ENCODE results near the gene RABL2B. TPM values are rescaled to one million over a fixed set of nuclear protein-coding genes. Genes with fewer than 3 reads are reported as not detected.
"Not testable (repeated sequence)": the region's sequence is repeated elsewhere in the genome, so short reads cannot be mapped to it uniquely, and the experiment has no call there.

The RABL2B gene
- total RNA-seq, 1 experiment from 2014 or later = 6.6 TPM

DNA sequence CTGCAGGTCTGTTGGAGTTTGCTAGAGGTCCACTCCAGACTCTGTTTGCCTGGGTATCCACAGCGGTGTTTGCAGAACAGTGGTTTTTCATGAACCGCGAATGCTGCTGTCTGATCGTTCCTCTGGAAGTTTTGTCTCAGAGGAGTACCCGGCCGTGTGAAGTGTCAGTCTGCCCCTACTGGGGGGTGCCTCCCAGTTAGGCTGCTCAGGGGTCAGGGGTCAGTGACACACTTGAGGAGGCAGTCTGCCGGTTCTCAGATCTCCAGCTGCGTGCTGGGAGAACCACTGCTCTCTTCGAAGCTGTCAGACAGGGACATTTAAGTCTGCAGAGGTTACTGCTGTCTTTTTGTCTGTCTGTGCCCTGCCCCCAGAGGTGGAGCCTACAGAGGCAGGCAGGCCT lies 27.0 kb downstream of the RABL2B start:
- H3K27me3 ChIP-seq (ENCODE audit: low read length); H2AFZ ChIP-seq (ENCODE audit: low read length); H4K20me1 ChIP-seq (ENCODE audit: low read length); ATAC-seq; H3F3A ChIP-seq (ENCODE audit: low read length, unreplicated experiment); POLR2A ChIA-PET (ENCODE audit: unreplicated experiment); H3K9me3 ChIP-seq (ENCODE audit: low read length); H3K79me2 ChIP-seq (ENCODE audit: low read length); intact Hi-C loops (cut with micrococcal nuclease); H3K4me1 ChIP-seq (ENCODE audit: insufficient read depth, low read length); DNase-seq; H3K4me3 ChIP-seq (ENCODE audit: low read length); H3K36me3 ChIP-seq (ENCODE audit: low read depth, low read length); H3K27ac ChIP-seq (ENCODE audit: low read length); H3K9ac ChIP-seq (ENCODE audit: low read length); H3K4me2 ChIP-seq (ENCODE audit: low read length); CTCF ChIA-PET; BruUV-seq (replicated peaks); H3K9me2 ChIP-seq (replicated peaks; ENCODE audit: low read length): not testable (repeated sequence)

DNA sequence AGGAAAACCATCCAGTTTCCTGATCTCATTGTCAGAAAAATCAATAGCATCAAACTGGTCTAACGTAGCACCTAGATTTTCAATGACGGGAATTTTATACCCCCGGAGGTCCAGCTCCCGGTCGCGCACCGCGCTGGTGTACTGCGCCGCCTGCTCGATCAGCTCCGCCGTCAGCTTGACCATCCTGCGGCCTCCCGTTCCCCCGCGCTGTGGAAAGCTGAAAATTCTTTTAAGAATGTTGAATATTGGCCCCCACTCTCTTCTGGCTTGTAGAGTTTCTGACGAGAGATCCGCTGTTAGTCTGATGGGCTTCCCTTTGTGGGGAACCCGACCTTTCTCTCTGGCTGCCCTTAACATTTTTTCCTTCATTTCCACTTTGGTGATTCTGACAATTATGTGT lies 28.2 kb downstream of the RABL2B start:
- intact Hi-C loops (cut with micrococcal nuclease); H3K79me2 ChIP-seq (ENCODE audit: low read length); H4K20me1 ChIP-seq (ENCODE audit: low read length); H3K27me3 ChIP-seq (ENCODE audit: low read length); ATAC-seq; H3K4me3 ChIP-seq (ENCODE audit: low read length); H3K9ac ChIP-seq (ENCODE audit: low read length); H3K9me3 ChIP-seq (ENCODE audit: low read length); POLR2A ChIA-PET (ENCODE audit: unreplicated experiment); H2AFZ ChIP-seq (ENCODE audit: low read length); BruUV-seq (replicated peaks); CTCF ChIA-PET; H3F3A ChIP-seq (ENCODE audit: low read length, unreplicated experiment); H3K4me1 ChIP-seq (ENCODE audit: insufficient read depth, low read length); H3K4me2 ChIP-seq (ENCODE audit: low read length); H3K36me3 ChIP-seq (ENCODE audit: low read depth, low read length); DNase-seq; H3K27ac ChIP-seq (ENCODE audit: low read length); H3K9me2 ChIP-seq (replicated peaks; ENCODE audit: low read length): not testable (repeated sequence)

DNA sequence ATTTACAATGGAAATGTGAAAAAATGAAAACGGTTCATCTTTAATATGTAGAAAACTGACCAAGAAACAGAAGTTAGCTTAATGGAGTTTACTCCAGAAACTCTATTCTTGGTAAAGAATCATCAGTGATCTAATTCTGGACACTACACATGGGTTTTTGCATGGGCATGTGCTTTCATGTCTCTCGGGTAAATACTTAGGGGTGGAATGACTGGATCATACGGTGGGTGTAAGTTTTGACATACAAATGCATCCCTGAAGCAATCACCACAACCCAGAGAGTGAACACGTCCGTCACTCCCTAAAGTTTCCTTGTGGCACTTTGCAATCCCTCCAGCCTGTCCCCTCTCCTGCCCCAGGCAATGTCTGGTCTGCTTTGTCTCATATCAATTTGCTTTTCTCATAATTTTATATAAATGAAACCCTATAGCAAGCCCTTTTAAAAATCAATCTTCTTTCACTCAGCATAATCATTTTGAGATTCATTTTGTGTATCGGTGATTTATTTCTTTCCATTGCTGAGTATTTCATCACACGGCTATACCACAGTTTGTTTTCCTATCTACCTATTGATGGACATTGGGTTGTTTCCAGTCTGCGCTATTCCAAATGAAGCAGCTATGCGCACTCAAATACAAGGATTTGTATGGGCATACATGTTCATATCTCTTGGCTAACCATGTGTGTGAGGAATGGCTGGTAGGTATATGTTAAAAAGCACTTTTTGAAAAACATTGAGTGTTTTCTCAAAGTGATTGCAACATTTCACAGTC lies 33.9 kb downstream of the RABL2B start:
- ATAC-seq; H3K9ac ChIP-seq (ENCODE audit: low read length); H3K36me3 ChIP-seq (ENCODE audit: low read depth, low read length); H3K79me2 ChIP-seq (ENCODE audit: low read length); H3K4me2 ChIP-seq (ENCODE audit: low read length); H3K4me1 ChIP-seq (ENCODE audit: insufficient read depth, low read length); H3F3A ChIP-seq (ENCODE audit: low read length, unreplicated experiment); H3K9me3 ChIP-seq (ENCODE audit: low read length); DNase-seq; H3K9me2 ChIP-seq (replicated peaks; ENCODE audit: low read length); H3K4me3 ChIP-seq (ENCODE audit: low read length); BruUV-seq (replicated peaks); H3K27me3 ChIP-seq (ENCODE audit: low read length); H3K27ac ChIP-seq (ENCODE audit: low read length); POLR2A ChIA-PET (ENCODE audit: unreplicated experiment); intact Hi-C loops (cut with micrococcal nuclease); H4K20me1 ChIP-seq (ENCODE audit: low read length); CTCF ChIA-PET; H2AFZ ChIP-seq (ENCODE audit: low read length): not testable (repeated sequence)

DNA sequence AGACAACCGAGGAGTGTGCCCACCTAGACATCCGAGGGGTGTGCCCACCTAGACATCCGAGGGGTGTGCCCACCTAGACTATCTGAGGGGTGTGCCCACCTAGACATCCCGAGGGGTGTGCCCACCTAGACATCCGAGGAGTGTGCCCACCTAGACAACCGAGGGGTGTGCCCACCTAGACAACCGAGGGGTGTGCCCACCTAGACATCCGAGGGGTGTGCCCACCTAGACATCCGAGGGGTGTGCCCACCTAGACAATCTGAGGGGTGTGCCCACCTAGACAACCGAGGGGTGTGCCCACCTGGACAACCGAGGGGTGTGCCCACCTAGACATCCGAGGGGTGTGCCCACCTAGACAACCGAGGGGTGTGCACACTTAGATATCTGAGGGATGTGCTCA lies 34.8 kb downstream of the RABL2B start:
- POLR2A ChIA-PET (ENCODE audit: unreplicated experiment); BruUV-seq (replicated peaks); H3K4me2 ChIP-seq (ENCODE audit: low read length): not testable (repeated sequence)

DNA sequence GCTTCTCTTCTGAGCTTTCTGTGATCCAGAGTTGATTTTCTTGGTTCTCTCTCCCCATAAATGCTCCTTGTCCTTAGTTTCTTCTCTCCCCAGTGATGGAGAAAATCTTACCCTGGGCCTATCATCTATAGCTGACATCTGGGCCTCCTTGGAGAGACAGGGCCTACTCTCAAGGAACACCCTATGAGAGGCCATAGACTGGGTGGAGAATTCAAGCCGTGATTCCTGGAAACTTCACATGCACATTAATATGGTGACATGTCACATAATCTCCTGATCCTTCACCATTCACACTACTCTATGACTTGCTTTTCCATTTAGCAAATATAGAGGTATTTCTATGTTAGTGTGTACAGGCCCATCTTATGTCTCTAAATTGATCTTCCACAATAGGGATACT lies 35.9 kb downstream of the RABL2B start:
- H3K9ac ChIP-seq (ENCODE audit: low read length); H3F3A ChIP-seq (ENCODE audit: low read length, unreplicated experiment); H3K4me3 ChIP-seq (ENCODE audit: low read length); DNase-seq; H2AFZ ChIP-seq (ENCODE audit: low read length); H3K27me3 ChIP-seq (ENCODE audit: low read length); BruUV-seq (replicated peaks); H4K20me1 ChIP-seq (ENCODE audit: low read length); H3K27ac ChIP-seq (ENCODE audit: low read length); H3K4me2 ChIP-seq (ENCODE audit: low read length); ATAC-seq; POLR2A ChIA-PET (ENCODE audit: unreplicated experiment); H3K9me2 ChIP-seq (replicated peaks; ENCODE audit: low read length); H3K9me3 ChIP-seq (ENCODE audit: low read length); H3K4me1 ChIP-seq (ENCODE audit: insufficient read depth, low read length); H3K79me2 ChIP-seq (ENCODE audit: low read length); CTCF ChIA-PET; intact Hi-C loops (cut with micrococcal nuclease); H3K36me3 ChIP-seq (ENCODE audit: low read depth, low read length): not testable (repeated sequence)

More for the DNA sequence above, 34.8 kb downstream of the RABL2B start:
- H3F3A ChIP-seq (ENCODE audit: low read length, unreplicated experiment); H3K36me3 ChIP-seq (ENCODE audit: low read depth, low read length); H2AFZ ChIP-seq (ENCODE audit: low read length); DNase-seq; H3K9me3 ChIP-seq (ENCODE audit: low read length); H3K4me1 ChIP-seq (ENCODE audit: insufficient read depth, low read length); H4K20me1 ChIP-seq (ENCODE audit: low read length); CTCF ChIA-PET; H3K9ac ChIP-seq (ENCODE audit: low read length); H3K27ac ChIP-seq (ENCODE audit: low read length); H3K27me3 ChIP-seq (ENCODE audit: low read length); ATAC-seq; intact Hi-C loops (cut with micrococcal nuclease); H3K4me3 ChIP-seq (ENCODE audit: low read length); H3K79me2 ChIP-seq (ENCODE audit: low read length); H3K9me2 ChIP-seq (replicated peaks; ENCODE audit: low read length): not testable (repeated sequence)

DNA sequence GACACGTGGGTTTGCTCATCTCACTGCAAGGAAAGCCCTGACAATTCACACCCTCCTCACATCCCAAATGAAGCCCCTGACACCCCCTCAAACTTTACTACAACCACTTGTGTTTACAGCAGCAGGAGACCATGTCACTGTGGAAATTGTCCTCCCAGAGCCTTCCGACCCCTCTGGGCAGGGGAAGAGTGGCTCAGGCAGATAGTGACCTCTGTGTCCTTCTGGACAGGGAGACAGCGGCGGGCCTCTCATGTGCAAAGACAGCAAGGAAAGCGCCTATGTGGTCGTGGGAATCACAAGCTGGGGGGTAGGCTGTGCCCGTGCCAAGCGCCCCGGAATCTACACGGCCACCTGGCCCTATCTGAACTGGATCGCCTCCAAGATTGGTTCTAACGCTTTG lies 39.0 kb downstream of the RABL2B start:
- H4K20me1 ChIP-seq (ENCODE audit: low read length); H3K27me3 ChIP-seq (ENCODE audit: low read length); H3K4me3 ChIP-seq (ENCODE audit: low read length); H3K27ac ChIP-seq (ENCODE audit: low read length); CTCF ChIA-PET; ATAC-seq; H3K79me2 ChIP-seq (ENCODE audit: low read length); H3K36me3 ChIP-seq (ENCODE audit: low read depth, low read length); BruUV-seq (replicated peaks); DNase-seq; H3K4me1 ChIP-seq (ENCODE audit: insufficient read depth, low read length); H3F3A ChIP-seq (ENCODE audit: low read length, unreplicated experiment); H2AFZ ChIP-seq (ENCODE audit: low read length); H3K9me3 ChIP-seq (ENCODE audit: low read length); H3K9ac ChIP-seq (ENCODE audit: low read length); H3K9me2 ChIP-seq (replicated peaks; ENCODE audit: low read length); H3K4me2 ChIP-seq (ENCODE audit: low read length); intact Hi-C loops (cut with micrococcal nuclease); POLR2A ChIA-PET (ENCODE audit: unreplicated experiment): not testable (repeated sequence)

DNA sequence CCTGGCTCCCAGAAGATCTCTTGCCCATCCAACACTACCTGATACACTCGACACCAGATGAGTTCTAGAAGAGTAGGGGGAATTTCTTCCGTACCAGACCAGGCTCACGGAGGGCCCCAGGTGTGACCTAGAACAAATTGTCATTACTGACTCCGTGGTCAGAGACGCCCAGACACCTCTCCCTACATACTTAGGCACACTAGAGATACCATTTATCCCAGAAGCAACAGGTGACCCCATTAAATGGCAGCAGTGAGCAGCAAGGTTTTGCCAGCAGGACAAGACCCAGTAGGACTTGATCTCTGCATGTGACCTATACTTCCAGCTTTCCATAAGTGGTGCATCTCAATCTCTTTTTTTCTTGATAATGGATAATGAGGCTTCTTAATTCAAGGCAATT lies 42.7 kb downstream of the RABL2B start:
- intact Hi-C loops (cut with micrococcal nuclease); H3K79me2 ChIP-seq (ENCODE audit: low read length); H3K36me3 ChIP-seq (ENCODE audit: low read depth, low read length); POLR2A ChIA-PET (ENCODE audit: unreplicated experiment); BruUV-seq (replicated peaks); H3K9me3 ChIP-seq (ENCODE audit: low read length); H3K27me3 ChIP-seq (ENCODE audit: low read length); H3K9me2 ChIP-seq (replicated peaks; ENCODE audit: low read length); DNase-seq; H2AFZ ChIP-seq (ENCODE audit: low read length); H4K20me1 ChIP-seq (ENCODE audit: low read length); H3F3A ChIP-seq (ENCODE audit: low read length, unreplicated experiment); CTCF ChIA-PET; ATAC-seq; H3K27ac ChIP-seq (ENCODE audit: low read length); H3K4me1 ChIP-seq (ENCODE audit: insufficient read depth, low read length); H3K4me3 ChIP-seq (ENCODE audit: low read length); H3K9ac ChIP-seq (ENCODE audit: low read length); H3K4me2 ChIP-seq (ENCODE audit: low read length): not testable (repeated sequence)
